ENCODE measurements around the gene KCP. TPM values are rescaled to one million over a fixed set of nuclear protein-coding genes. Genes with fewer than 3 reads are reported as not detected.

KCP gene
- total RNA-seq, 1 experiment from 2014 or later, result 1.6 TPM

- TF ChIP-seq MAX (IDR thresholded peaks at IDR 0.05) (no peak), SP1 (IDR thresholded peaks at IDR 0.05; ENCODE audit: low read depth) (no peak)
Measured at GRCh38 chr7:128853799-128854198, 56.7 kb downstream of the KCP start (continued).

- BruUV-seq (replicated peaks), result no TSS peak
- ChIA-PET POLR2A (no interaction called here), CTCF (no interaction called here), RAD21 (ENCODE audit: low non-redundant PET in 1 of 2, low total read pairs in 2 of 2, uncharacterized antibody in 2 of 2, unreplicated experiment in 2 of 2) (no interaction called here)
- TF ChIP-seq MAX (IDR thresholded peaks at IDR 0.05) (no peak), EGR1 (IDR thresholded peaks at IDR 0.05; ENCODE audit: low read depth) (no peak), ZFX (IDR thresholded peaks at IDR 0.05) (no peak), FOSL1 (IDR thresholded peaks at IDR 0.05; ENCODE audit: low read depth) (no peak), CBX3 (IDR thresholded peaks at IDR 0.05; ENCODE audit: low read depth) (no peak), REST (IDR thresholded peaks at IDR 0.05; ENCODE audit: low read depth) (no peak), SP1 (IDR thresholded peaks at IDR 0.05; ENCODE audit: low read depth) (no peak), SIN3A (IDR thresholded peaks at IDR 0.05; ENCODE audit: low read depth) (no peak), ZNF274 (IDR thresholded peaks at IDR 0.05; ENCODE audit: low read depth, low read length) (no peak), POLR2AphosphoS5 (IDR thresholded peaks at IDR 0.05; ENCODE audit: low read depth, low read length) (no peak), CTCF (IDR thresholded peaks at IDR 0.05 in 2 of 3, conservative IDR thresholded peaks at IDR 0.05 in 1 of 3; ENCODE audit: borderline replicate concordance in 1 of 3, insufficient read depth in 1 of 3, low read depth in 2 of 3, low read length in 2 of 3) (no peak), CEBPB (IDR thresholded peaks at IDR 0.05; ENCODE audit: low read depth) (no peak), ATF3 (IDR thresholded peaks at IDR 0.05) (no peak)
- ATAC-seq (no peak), DNase-seq (ENCODE audit: low read depth, low spot score) (no peak)
- Histone ChIP-seq H3K36me3 (ENCODE audit: control insufficient read depth in 1 of 2, insufficient read depth in 2 of 2, low read length in 2 of 2) (peaks cover 2 to 5% of the 10 kb centered on the region in 2 experiments; a peak in 1 of 4 replicates), H3K4me3 (replicated peaks in 1 of 2; ENCODE audit: low read depth in 1 of 2, low read length in 2 of 2) (no peak overlapping the region), H3K9me3 (ENCODE audit: control insufficient read depth in 1 of 2, insufficient read depth in 1 of 2, low read depth in 1 of 2, low read length in 2 of 2) (no peaks in the 10 kb centered on the region), H3K9me2 (ENCODE audit: insufficient read depth) (no peaks in the 10 kb centered on the region), H3K9ac (ENCODE audit: low read length) (no peak overlapping the region), H3K4me2 (ENCODE audit: low read length) (no peak overlapping the region), H2AFZ (ENCODE audit: low read depth, low read length, poor library complexity, severe bottlenecking) (no peak overlapping the region), H3K79me2 (ENCODE audit: insufficient read depth, low read length) (no peaks in the 10 kb centered on the region), H3K27ac (ENCODE audit: low read depth, low read length) (no peak overlapping the region), H3K4me1 (ENCODE audit: control insufficient read depth in 1 of 2, insufficient read depth in 2 of 2, low read length in 2 of 2) (no peaks in the 10 kb centered on the region), H3K27me3 (ENCODE audit: insufficient read depth, low read length) (no peaks in the 10 kb centered on the region), H4K20me1 (ENCODE audit: insufficient read depth) (no peaks in the 10 kb centered on the region)
- intact Hi-C loops (cut with micrococcal nuclease), result no loop called here
Measured at GRCh38 chr7:128852537-128853254, 57.8 kb downstream of the KCP start.

Measured in HCT116 (cell line).